ENCODE measurements around the gene DNAJB4.
A peak's percentile ranks its signal among the peaks of the same experiment; 100 is the strongest.
"Not testable (repeated sequence)": the region's sequence is repeated elsewhere in the genome, so short reads cannot be mapped to it uniquely, and the experiment has no call there.

The DNAJB4 gene

GRCh38 chr1:78040484-78041089 lies 35.8 kb downstream of the DNAJB4 start:
- DNase-seq = no peak

GRCh38 chr1:78043436-78043835 lies 38.7 kb downstream of the DNAJB4 start:
- DNase-seq = no peak

GRCh38 chr1:78044796-78045562 lies 40.2 kb downstream of the DNAJB4 start:
- no peak for DNase-seq

- DNase-seq = no peak
These were observed 40.8 kb downstream of the DNAJB4 start for GRCh38 chr1:78045563-78045925.

DNA sequence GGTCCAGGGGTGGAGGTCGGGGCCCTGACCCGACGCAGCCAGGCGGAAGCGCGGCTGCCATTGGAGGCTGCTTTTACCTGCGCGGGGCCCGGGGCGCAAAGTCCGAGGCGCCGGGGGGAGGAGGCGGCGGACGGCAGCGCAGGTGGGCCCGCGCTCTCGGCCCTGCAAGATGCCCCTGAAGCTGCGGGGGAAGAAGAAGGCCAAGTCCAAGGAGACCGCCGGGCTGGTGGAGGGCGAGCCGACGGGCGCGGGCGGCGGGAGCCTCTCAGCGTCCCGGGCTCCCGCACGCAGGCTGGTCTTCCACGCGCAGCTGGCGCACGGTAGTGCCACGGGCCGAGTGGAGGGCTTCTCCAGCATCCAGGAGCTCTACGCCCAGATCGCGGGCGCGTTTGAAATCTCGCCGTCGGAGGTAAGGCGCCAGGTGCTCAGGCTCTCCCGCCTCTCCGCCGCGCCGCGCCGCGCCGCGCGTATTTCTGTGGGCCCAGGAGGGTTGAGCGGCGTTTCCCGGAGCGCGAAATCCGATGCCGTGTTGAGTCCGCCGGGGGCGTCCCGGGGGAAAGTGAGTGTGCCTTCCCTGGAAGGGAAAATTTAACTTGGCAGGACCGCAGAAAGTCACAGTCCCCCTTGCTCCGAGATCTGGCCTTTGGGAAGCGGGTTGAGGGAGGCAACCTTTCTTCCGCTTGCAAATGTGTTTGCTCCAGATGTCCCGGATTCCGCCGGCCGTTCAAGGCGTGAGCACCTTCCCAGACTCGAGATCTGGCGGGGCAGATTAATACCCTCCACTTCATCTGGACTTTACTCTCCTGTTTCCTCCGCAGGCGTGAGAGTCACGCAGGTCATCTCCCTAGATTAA lies 41.4 kb downstream of the DNAJB4 start, which contains the start of gene GIPC2:
Gene GIPC2 (plus strand): TSS at position 41 of the 853 bp plus-strand sequence. CDS start 129 bp downstream, at position 170.
- peak; percentile 24 for DNase-seq

DNA sequence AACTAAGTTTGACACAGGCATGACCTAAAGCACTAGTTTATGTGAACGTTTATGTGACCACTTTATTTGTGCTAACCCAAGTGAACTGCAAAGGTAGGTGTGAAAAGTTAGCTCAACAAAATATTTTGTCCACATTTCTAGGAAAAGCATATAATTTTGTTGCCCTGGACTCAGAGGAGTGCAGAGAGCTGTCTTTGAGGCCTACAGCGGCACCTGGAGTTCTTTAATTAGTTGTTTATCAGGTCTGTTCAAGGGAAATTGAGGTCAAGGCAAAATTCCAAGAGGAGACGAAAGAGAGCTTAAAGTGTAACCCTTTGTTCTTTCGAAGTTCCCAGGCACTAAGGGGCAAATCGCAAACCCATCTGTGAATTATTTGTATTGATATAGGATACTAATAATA lies 42.4 kb downstream of the DNAJB4 start:
- peak; percentile 76 for DNase-seq

DNA sequence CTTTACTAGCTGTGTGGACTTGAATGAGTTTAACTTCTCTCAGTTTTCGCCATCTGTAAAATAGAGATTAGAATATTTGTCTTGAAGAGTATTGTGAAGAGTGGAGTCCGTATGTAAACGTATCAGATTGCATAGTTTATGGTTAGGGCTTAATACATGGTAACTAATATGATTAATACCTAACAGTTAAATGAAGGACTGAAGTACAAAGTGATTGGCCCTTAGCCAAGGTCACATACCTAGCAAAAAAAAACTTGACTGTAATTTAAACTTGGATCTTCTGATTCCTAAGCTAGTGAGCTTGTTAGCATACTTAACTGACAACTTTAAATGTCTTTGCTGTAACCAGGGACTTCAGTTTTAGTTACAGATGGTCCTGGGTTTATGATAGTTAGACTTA lies 42.9 kb downstream of the DNAJB4 start:
- DNase-seq = peak; percentile 95

DNA sequence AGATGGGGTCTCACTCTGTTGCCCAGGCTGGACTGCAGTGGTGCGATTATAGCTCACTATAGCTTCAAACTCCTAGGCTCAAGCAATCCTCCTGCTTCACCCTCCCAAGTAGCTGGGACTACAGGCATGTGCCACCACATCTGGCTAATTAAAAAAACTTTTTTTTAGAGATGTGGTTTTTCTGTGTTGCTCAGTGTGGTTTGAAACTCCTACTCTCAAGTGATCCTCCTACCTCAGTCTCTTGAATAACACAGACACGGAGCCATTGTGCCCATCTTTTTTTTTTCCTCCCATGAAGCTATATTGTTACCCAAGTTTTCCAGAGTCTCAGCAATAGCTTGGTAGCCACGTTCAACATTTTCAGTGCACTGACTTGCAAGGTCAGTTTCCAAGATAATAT lies 43.7 kb downstream of the DNAJB4 start:
- DNase-seq = no peak

DNA sequence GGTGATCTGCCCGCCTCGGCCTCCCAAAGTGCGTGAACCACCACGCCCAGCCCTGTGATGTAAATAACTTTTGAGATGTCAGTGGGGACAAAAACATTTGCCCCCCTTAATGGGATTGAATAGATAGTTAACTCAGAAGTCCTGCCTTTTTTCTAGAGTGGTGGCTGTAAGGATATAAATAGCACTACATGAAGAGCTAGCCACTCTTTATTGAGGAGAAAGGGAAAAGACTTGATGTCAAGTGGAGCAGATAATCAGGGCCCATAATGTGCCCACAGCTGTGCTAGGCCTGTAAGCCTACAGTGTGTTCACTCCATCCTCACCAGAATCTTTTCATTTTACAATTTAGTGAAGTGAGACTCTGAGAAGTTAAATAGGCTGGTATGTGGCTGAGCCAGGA lies 44.7 kb downstream of the DNAJB4 start:
- DNase-seq = no peak

DNA sequence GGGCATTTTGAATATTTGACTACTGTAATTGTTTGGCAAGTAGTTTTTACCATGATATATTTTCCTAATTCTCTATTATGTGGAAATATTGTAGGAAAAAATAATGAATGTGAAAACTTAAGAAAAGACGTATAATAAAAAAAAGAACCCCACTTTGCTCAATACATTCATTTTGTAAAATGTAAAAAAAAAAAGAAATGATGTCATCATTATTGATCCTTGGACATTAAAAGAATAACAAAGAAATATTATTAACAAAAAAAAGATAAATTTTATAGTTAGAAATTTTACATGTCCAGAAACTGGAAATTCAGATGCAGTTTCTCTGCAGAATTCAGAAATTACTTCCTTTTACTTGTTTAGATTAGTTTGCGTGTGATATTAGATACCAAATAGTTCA lies 46.3 kb downstream of the DNAJB4 start:
- no peak for DNase-seq

DNA sequence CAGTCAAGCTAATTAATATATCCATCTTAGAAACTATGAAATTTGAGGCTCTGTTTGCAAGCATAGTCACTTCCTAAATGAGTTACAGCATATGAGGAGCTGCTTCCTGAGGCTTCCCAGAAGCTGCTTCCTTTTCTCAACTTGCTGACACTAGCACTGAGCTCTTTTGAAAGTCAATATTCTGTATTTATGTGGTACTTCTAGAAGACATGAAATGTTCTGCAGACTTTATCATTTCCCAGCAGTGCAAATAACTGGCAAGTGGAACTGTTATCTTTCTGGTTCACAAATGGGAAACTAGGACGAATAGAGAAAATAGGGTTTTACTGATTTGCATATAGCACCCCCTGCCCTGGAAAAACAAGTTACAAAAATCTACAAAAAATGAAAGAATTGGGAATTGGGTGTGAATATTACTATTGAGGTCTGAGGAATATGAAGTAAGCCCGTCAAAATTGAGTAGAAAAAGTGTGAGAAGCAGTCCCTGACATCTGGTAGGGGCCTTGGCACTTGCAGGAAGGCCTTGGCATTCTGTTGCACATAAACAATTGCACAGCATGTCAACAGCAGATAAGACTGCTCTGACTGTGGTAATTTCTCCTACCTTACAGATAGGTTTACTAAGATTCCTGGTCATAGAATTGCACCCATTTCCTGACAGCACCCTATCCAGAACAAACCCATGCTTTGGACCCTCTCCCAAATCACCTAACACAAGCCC lies 48.1 kb downstream of the DNAJB4 start:
- DNase-seq = no peak

DNA sequence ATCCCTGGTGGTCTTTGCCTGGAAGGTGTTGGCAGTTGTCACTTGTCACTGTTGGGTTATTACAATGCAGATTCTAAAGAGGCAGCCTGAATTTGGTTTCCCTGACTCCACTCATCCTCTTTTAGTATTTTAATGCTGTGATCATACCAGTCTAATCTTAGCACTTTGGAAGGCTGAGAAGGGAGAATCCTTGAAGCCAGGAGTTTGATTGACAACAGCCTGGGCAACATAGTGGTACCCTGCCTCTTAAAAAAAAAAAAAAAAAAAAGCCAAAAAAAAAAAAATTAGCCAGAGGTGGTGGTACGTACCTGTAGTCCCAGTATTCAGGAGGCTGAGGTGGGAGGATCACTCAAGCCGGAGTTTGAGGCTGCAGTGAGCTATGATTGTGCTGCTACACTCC lies 48.8 kb downstream of the DNAJB4 start:
- no peak for DNase-seq

DNA sequence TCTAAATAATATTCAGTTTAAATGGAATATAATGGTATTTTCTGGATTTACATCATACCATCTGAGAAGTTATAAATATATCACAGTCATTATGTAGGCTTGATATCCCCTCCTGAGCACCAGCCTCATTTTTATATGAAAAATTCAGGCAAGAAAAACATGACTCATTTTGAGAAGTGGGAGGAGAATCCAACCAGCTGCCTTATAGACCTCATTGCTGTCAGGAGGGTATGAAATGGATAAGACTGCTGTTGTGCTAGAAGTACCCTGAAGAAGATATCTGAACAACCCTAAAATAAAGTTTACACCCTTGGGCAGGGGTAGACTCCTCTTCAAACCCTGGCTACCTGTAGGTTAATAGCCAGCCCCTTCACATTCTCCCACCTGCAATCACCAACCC lies 49.8 kb downstream of the DNAJB4 start:
- DNase-seq = no peak

DNA sequence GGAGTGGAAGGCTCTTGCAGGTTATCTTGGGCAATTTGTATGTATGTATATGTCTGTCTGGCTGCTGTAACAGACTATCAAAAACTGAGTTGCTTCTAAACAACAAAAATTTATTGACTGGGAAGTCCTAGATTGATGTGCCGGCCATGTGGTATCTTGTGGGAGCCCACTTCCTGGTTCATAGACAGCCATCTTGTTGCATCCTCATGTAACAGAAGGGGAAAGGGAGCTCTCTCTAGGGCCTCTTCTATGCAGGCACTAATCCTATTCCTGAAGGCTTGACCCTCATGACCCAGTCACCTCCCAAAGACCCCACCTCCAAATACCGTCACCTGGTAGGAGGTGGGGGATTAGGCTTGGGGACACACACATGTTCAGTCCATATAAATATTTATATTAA lies 50.2 kb downstream of the DNAJB4 start:
- no peak for DNase-seq

- no peak for DNase-seq
These were observed 50.9 kb downstream of the DNAJB4 start for GRCh38 chr1:78055565-78056132.

GRCh38 chr1:78058670-78059069 lies 53.9 kb downstream of the DNAJB4 start:
- no peak for DNase-seq

DNA sequence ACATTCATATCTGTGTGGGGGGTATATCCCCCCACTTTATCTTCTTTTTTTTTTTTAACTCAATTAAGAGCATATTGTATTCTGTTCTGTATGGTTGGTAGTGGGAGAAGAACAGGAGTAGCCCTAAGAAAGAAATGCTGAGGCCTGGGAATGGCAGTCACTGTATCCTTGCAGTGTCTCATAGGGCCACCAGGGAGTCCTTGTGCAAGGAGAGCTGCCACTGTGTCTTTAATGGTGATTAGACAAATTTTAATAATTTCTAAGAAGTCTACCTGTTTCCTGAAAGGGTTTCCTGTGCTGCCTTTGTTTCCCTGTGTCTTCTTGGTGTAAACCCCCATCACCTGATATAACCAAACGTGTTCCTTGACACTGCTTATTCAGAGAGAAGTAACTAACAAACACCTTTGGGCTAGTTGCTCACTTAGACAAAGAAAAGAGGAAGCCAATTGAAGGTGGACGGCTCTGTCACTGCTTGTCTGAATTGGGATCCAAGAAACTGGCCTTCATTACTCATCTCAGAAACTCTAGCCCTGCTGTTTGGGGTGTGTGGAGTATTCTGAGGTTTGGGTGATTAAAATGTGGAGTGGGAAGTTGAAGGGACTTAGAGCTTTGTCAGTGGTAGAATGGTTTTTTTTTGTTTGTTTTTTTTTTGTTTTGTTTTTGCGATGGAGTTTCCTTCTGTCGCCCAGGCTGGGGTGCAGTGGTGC lies 56.3 kb downstream of the DNAJB4 start:
- no peak for DNase-seq

DNA sequence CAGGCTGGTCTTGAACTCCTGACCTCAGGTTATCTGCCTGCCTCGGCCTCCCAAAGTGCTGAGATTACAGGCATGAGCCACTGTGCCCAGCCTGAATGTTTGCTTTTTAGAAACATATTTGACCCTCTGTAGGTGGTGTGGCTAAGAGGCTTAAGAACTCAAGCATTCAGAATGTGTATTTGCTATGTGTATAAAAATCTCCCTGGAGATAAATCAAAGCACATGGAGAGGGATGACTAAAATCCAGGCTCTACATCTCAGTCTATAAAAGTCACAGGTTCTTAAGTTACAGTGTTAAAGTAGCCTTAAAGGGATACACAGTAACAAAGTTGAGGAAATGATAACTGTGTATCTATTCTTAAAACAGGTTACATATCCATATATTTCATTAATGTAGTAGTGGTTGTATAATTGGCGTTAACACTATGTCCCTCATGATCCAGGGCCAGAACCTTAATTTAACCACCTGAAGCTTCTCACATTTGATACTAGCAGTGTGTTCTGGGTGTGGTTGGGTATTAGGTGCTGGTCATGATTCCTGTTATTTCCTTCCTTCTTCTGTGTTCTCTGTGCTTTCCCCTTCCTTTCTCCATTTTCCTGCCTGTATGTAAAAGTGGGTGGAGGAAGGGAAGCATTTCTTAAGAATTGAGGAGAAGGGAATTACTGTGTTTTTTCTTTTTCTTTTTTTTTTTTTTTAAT lies 57.2 kb downstream of the DNAJB4 start:
- DNase-seq = no peak

- not testable (repeated sequence) for DNase-seq
These were observed 60.1 kb downstream of the DNAJB4 start for GRCh38 chr1:78064886-78065285.
